ENCODE measurements around the gene ROBO2. TPM values are rescaled to one million over a fixed set of nuclear protein-coding genes. Genes with fewer than 3 reads are reported as not detected.

ROBO2 gene
- polyA plus RNA-seq, 1 experiment: 1.6 TPM

- no peaks in the 10 kb centered on the region for H3K27me3 ChIP-seq (ENCODE audit: control insufficient read depth, insufficient read depth, low read length)
- H3K36me3 ChIP-seq (ENCODE audit: control insufficient read depth, insufficient read depth, low read length): no peaks in the 10 kb centered on the region
- CTCF ChIA-PET: no interaction called here
- POLR2A ChIA-PET: interaction anchor here (0.5 kb wide), 1 partner anchor 297 kb away, joined by 3 read pairs; no protein-coding TSS in a partner anchor
- no peak for TF ChIP-seq CTCF (IDR thresholded peaks at IDR 0.05; ENCODE audit: insufficient read depth, low read depth, low read length)
- H3K4me3 ChIP-seq (ENCODE audit: low read depth, low read length): no peak overlapping the region
- DNase-seq (ENCODE audit: low read depth): peak; percentile 5
Measured at GRCh38 chr3:77648214-77648613, 608.3 kb downstream of the ROBO2 start.

GRCh38 chr3:77648664-77649063 lies 608.8 kb downstream of the ROBO2 start:
- no peak overlapping the region for H3K4me3 ChIP-seq (ENCODE audit: low read depth, low read length)
- no peak for TF ChIP-seq CTCF (IDR thresholded peaks at IDR 0.05; ENCODE audit: insufficient read depth, low read depth, low read length)
- POLR2A ChIA-PET: interaction anchor here (0.5 kb wide), 1 partner anchor 298 kb away, joined by 3 read pairs; no protein-coding TSS in a partner anchor
- H3K36me3 ChIP-seq (ENCODE audit: control insufficient read depth, insufficient read depth, low read length): no peaks in the 10 kb centered on the region
- CTCF ChIA-PET: no interaction called here
- no peaks in the 10 kb centered on the region for H3K27me3 ChIP-seq (ENCODE audit: control insufficient read depth, insufficient read depth, low read length)
- DNase-seq (ENCODE audit: low read depth): no peak

GRCh38 chr3:77652624-77653023 lies 612.7 kb downstream of the ROBO2 start:
- POLR2A ChIA-PET: no interaction called here
- Histone ChIP-seq H3K36me3 (ENCODE audit: control insufficient read depth, insufficient read depth, low read length) (no peaks in the 10 kb centered on the region), H3K4me3 (ENCODE audit: low read depth, low read length) (no peak overlapping the region), H3K27me3 (ENCODE audit: control insufficient read depth, insufficient read depth, low read length) (no peaks in the 10 kb centered on the region)
- DNase-seq (ENCODE audit: low read depth): no peak
- CTCF ChIA-PET: interaction anchor here (0.5 kb wide), 1 partner anchor 362 kb away, joined by 3 read pairs; no protein-coding TSS in a partner anchor
- no peak for TF ChIP-seq CTCF (IDR thresholded peaks at IDR 0.05; ENCODE audit: insufficient read depth, low read depth, low read length)

- DNase-seq (ENCODE audit: low read depth): peak; percentile 9
- H3K27me3 ChIP-seq (ENCODE audit: control insufficient read depth, insufficient read depth, low read length): no peaks in the 10 kb centered on the region
- no peak overlapping the region for H3K4me3 ChIP-seq (ENCODE audit: low read depth, low read length)
- ChIA-PET POLR2A (no interaction called here), CTCF (no interaction called here)
- H3K36me3 ChIP-seq (ENCODE audit: control insufficient read depth, insufficient read depth, low read length): no peaks in the 10 kb centered on the region
- TF ChIP-seq CTCF (IDR thresholded peaks at IDR 0.05; ENCODE audit: insufficient read depth, low read depth, low read length): no peak
Measured at GRCh38 chr3:77655396-77655795, 615.5 kb downstream of the ROBO2 start.

GRCh38 chr3:77660718-77661117 lies 620.8 kb downstream of the ROBO2 start:
- POLR2A ChIA-PET: no interaction called here
- CTCF ChIA-PET: no interaction called here

More at GRCh38 chr3:77660718-77661117, 620.8 kb downstream of the ROBO2 start:
- Histone ChIP-seq H3K4me3 (ENCODE audit: low read depth, low read length) (no peak overlapping the region), H3K27me3 (ENCODE audit: control insufficient read depth, insufficient read depth, low read length) (no peaks in the 10 kb centered on the region), H3K36me3 (ENCODE audit: control insufficient read depth, insufficient read depth, low read length) (no peaks in the 10 kb centered on the region)
- no peak for TF ChIP-seq CTCF (IDR thresholded peaks at IDR 0.05; ENCODE audit: insufficient read depth, low read depth, low read length)
- DNase-seq (ENCODE audit: low read depth): no peak

Data from BJ (cell line).